Activated CD4-positive, alpha-beta T cell treated with anti-CD3 and anti-CD28 coated beads, Interleukin-2, amount 50 U/mL, for 48 hours (primary cell): Measurements from ENCODE around the gene GAL3ST3.
"Not testable (repeated sequence)": the region's sequence is repeated elsewhere in the genome, so short reads cannot be mapped to it uniquely, and the experiment has no call there.

ENCODE experiments used
- DNase-seq, 2 experiments: peaks; one replicate each; pipeline ENCODE4 v3.0.0-alpha.2; 2020

Gene GAL3ST3

DNA sequence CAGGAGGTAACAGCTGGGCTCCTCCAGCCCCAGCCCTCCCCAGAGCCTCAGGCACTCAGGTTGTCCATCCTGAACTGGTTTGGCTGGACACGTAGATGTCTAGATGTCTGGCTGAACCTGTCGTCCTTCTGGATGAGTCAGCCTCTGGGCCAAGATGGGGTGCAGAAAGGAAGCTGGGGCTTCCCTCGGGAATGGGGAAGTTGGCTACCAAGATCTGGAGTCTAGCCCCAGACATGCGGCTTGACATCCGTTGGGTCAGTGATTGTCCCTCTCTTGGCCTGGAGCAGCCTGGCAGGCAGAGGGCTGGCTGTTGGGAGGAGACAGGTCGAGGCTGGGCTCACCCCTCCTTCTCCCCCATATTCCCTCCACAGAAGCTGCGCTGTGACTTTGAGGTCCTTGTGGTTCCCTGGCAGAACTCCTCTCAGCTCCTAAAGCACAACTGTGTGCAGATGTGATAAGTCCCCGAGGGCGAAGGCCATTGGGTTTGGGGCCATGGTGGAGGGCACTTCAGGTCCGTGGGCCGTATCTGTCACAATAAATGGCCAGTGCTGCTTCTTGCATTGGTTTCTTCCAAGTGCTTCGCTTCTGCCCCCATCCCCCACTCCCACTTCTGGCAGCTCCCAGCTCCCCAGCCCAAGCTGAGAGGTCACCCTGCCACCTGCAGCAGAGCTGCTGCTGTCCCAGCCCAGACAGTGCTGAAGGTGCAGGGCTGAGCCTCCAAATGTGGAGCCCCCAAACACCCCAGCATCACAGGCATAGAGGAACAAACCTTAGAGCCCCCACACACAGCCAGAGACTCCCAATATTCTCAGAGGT, 35.8 kb downstream of the GAL3ST3 start:
- DNase-seq, result no peak

DNA sequence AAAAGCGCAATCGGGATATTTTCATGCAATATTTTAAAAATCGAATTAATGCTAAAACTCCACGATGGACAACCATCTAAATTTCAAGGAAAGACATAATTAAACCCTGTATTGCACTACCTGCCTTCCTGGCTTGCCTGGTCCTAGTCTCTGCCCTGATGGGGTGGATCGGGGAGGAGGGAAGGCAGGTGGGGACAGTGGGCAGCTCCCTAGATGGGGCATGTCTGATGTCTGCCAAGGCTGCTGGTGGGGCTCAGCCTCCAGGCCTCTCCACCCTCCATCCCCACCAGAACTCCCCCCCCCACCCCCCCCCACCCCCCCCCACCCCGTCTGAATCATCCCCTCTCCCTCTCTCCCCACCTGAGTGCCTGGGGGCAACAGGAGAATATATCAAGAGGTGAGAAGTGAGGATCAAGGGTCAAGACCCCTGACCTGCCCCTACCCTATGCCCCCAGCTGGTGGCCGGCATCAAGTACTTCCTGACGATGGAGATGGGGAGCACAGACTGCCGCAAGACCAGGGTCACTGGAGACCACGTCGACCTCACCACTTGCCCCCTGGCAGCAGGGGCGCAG, 36.5 kb downstream of the GAL3ST3 start:
- DNase-seq, result no peak

DNA sequence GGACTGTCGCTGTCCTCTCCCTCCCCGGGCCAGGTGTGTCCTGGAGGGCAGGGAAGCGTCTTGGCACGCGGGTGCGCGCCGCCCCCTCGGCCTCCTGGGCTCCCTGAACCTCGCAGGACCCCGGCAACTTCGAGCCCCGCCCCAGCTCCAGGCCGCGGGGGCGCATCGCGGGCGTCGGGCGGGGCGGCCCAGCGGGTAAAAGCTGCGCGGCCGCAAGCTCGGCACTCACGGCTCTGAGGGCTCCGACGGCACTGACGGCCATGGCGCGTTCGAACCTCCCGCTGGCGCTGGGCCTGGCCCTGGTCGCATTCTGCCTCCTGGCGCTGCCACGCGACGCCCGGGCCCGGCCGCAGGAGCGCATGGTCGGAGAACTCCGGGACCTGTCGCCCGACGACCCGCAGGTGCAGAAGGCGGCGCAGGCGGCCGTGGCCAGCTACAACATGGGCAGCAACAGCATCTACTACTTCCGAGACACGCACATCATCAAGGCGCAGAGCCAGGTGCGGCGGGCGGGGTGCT, 37.1 kb downstream of the GAL3ST3 start, which contains the start of gene CST6:
Gene CST6, plus strand, starts transcription at position 224 of the 519 bp plus-strand sequence. Its CDS starts 37 bp downstream, at position 261.
- no peak for DNase-seq

DNA sequence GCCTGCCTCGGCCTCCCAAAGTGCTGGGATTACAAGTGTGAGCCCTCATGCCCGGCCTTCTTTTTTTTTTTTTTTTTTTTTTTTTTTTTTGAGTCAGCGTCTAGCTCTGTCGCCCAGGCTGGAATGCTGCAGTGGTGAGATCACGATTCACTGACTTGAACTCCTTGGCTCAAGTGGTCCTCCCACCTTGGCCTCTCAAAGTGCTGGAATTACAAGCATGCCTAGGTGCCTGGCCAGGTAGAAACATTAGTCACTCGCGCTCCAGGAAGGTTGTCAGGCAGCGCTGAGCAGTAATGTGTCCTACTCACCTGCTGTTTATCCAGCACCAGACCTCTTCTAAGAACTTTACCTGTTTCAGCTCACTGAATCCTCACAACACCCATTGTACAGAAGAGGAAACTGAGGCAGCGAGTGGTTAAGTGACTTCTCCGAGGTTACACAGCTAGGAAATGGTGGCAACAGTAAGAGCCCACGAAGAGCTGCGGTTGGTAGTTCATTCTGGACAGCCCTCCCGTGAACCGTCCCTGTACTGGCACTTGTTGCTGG, 37.6 kb downstream of the GAL3ST3 start:
- no peak for DNase-seq

DNA sequence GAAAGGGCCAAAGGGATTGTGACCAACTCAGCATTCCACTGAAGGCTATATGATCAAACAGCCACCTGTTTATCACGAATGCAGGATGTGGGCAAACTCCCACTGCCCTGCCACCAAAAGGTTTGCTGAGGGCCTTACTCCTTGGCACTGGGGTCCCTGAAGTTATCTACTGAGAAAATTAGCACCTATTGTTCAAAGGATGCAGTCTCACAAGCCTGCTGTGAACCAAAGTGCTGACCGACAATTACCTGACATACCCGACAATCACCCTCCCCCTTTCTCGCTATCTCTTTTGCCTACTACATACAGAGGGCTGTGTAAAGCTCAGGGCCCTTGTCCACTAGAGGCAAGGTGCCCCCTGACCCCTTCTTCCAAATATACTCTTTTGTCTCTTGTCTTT, 38.9 kb downstream of the GAL3ST3 start:
- not testable (repeated sequence) for DNase-seq

DNA sequence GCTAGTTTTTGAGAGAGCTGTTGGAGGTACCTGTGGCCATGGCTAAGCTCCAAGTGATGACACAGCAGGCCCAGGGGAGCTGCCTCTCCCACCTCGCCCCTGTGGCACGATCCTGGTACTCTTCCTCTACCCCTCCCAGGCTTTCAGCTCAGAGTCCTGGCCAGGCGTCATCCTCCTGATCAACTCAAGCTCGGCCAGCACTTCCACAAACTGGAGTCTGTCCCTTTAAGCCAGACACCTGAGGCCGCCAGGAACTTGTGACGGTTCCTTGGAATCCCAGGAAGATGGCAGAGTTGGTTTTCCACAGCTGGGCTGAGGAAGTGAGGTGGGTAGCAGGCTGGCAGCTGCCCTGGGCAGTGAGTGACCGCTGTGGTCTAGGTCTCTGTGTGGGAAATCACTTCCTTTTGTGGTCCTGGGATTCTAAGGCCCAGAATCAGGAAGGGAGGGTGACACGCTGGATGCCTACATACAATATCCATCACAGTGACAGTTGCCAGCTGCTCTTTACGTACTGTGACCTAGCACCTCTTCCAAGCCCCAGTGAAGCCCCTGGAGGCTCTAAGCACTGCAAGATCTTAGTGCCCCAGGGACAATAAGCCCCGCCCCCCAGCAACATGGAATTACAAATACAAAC, 40.4 kb downstream of the GAL3ST3 start:
- no peak for DNase-seq

- no peak for DNase-seq
These were observed 40.9 kb downstream of the GAL3ST3 start for GRCh38 chr11:66008095-66008467.

- no peak for DNase-seq
These were observed 41.7 kb downstream of the GAL3ST3 start for GRCh38 chr11:66007201-66007634.

DNA sequence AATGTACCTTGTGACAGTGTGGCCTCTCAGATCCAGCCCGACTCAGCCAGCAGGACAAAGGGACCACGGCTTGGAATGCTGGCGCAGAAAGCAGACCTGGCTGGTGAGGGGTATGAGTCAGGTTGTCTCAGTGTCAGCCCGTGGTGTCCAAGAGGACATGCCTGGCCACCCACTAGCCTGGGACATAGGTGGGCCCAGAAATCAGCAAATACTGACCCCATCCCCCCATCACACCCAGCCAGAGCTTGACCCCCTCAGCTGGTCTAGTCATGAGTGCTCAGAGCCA, 42.1 kb downstream of the GAL3ST3 start:
- DNase-seq, result no peak

DNA sequence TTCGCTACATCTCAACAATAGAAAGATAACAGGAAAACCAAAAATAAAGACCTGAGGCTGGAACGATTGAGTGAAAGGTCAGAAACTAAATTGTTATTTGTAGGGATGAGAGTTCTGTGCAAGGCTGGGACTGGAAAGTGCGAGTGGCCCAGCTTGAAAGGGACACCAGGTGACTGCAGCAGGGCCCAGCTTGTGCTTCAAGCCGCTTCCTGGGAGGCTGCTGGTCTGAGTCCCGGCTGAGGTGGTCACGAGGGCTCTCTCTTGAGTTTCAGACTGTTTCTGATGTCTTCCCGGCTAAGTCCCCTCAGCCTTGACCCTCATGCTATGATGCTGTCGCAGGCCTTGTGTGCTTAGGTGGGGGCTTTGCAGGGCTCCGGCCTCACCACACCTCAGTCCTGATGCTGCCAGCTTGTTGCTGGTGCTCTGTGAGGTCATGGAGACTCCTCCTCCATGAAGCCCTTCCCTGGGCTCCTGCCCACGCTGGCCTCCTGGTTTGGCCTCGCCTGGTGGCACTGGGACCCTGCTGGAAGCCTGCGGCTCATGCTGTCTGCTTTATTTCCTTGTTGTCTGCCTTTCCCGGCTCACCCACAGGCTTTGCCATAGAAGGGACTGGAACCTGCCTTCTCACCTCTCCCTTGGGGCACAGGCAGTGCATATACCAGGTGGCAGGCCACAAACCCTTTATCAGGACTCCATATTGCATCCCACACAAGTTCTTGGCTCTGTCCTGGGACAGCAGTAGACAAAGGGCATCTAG, 42.6 kb downstream of the GAL3ST3 start:
- no peak for DNase-seq

DNA sequence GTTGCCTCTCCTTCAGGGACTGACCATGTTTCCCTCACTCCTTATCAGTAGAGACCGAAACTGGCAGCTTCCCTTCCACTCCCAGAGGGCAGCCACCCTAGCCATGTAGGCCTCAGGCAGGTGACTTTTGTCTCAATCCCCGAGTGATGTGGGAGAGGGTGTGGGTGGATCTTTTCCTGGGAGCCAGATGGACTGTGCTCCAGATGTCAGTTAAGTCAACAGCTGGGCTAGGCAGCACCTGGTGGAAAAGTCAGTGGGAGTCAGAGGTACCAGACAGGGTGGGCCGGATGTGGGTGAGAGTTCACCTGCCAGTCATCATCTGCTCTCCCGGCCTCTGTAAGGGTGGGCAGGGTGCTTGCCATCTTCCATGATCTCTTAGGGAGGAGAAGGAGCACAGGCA, 44.8 kb downstream of the GAL3ST3 start:
- no peak for DNase-seq

GRCh38 chr11:66003291-66003690, 45.7 kb downstream of the GAL3ST3 start:
- no peak for DNase-seq

DNA sequence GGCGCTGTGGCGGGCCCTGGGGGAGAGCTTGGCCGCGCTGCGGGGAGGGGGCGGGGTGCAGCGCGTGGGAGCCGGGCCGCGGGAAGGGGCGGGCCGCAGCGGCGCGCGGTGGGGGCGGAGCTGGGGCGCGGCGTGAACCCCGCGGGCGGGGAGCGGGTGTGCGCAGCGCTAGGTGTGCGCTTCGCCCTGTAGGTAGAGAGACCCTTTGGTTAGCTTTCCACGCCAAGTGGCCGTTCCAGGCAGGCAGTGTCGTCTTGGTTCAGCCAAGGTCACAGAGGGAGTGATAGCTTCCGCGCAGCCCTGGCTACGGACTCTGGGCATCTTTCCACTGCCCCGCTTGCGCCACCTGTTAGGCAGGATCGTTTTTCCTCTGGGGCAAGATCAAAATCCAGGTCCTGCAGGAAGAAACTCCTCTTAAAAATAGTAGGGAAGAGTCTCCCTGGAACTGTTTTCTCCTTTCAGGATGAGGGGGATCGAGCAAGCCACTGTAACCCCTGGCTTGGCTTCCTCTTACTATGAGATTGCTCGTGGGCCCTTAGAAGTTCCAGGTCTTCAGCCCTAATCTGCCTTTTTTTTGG, 46.2 kb downstream of the GAL3ST3 start:
- DNase-seq, result no peak

DNA sequence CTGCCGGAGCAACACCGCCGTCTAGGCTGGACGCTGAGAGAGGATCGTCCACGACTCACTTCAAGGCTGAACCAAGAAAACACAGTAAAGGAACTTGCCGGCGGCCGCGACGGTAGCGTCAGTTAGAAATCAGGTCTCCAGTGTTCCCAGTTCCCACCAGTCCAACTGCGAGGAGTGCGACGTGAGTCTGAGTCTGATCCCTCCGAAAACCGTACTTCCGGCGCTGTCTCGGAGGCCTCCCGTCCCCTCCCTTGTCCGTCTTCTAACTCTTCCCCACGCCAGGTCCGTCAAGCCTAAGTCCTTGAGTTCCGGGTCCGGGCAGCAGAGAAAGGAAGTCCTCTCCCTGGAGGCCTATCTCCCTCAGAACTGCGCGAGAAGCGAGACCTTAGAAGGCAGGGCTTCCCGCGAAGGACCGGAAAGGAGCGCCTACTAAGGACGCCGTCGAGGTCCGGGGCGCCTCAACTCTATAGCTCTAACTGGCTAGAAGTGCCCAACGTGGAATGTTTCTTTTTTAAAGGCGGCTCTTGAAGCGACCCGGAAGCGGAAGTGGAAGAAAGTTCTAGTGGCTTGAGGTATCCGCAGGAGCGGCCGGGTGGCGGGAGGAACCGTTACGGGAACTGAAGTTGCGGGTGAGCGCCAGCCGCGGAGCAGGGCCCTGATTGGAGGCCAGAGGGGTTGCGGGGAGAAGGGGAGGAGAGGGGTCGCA, 46.9 kb downstream of the GAL3ST3 start, which contains the start of the genes BANF1 and EIF1AD:
Gene BANF1, plus strand, starts transcription at position 562 of the 706 bp plus-strand sequence. CDS start 748 bp downstream, outside the sequence.
Gene EIF1AD, minus strand, starts transcription at position 216 of the 706 bp plus-strand sequence. CDS start 1,768 bp downstream, outside the sequence.
- peak; percentile 93 to 94 for DNase-seq

GRCh38 chr11:65997286-65997685, 51.7 kb downstream of the GAL3ST3 start:
- DNase-seq, result no peak

DNA sequence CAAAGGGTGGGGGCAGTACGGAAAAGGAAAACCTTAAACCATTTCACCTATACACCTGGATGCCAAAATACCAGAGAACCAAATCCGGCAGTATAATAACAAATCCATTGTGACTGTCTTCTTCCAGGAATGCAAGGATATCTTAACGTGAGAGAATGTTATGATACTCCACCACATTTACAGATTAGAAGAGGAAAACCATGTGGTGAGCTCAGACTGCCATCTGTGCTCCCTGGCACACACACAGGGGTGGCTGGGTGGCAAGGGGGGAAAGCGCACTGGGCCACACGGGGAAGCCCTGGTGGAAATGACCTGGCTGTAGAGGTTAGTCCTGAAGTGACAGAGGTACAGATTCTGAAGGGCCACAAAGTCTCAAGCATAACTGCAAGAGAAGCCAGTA, 56.9 kb downstream of the GAL3ST3 start:
- DNase-seq, result no peak
